ENCODE data around the gene BEST2.

The BEST2 gene

DNA sequence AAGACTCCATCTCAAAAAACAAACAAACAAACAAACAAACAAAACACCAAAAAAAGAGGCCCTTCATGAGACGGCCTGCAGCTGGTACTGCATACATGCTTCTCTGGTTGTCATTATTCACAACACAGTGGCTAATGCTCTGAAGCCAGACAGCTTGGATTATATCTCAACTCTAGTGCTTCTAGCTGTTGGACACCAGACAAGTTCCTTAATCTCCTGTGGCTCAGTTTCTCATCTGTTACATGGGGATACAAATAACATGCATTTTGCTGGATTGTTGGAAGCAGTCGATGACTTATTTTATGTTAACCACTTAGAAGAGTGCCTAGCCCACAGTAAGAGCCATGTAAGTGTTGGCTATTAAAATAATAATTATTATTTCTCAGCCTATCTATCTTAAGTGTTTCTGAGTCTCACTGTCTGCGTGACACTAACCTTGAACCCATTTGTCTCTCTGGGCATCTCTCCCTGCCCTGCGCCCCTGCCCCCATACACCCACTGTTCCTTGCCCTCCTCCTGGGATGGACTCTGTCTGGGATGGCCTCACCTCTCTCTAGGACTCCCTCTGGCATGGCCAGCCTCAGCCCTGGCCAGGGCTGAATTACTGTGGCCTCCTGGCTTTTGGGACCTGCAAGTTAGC is 36.6 kb downstream of the BEST2 start:
- Histone ChIP-seq H3K36me3 (ENCODE audit: control insufficient read depth in 2 of 2, insufficient read depth in 2 of 2, low read length in 2 of 2) (peaks cover 0 to 4% of the 10 kb centered on the region in 2 donors), H3K27me3 (ENCODE audit: control insufficient read depth in 1 of 2, insufficient read depth in 2 of 2, low read length in 2 of 2) (no peaks in the 10 kb centered on the region), H3K9me3 (ENCODE audit: control insufficient read depth in 2 of 2, low read length in 2 of 2) (no peaks in the 10 kb centered on the region), H3K4me1 (ENCODE audit: control insufficient read depth, insufficient read depth, low read length) (peaks cover 56% of the 10 kb centered on the region), H3K9ac (ENCODE audit: low read length in 2 of 2) (peak overlapping the region; percentile 81 to 87), H3K27ac (ENCODE audit: low read length) (peak overlapping the region; percentile 100), H3K4me3 (ENCODE audit: low read length in 2 of 2) (peak overlapping the region; percentile 62 to 100)

DNA sequence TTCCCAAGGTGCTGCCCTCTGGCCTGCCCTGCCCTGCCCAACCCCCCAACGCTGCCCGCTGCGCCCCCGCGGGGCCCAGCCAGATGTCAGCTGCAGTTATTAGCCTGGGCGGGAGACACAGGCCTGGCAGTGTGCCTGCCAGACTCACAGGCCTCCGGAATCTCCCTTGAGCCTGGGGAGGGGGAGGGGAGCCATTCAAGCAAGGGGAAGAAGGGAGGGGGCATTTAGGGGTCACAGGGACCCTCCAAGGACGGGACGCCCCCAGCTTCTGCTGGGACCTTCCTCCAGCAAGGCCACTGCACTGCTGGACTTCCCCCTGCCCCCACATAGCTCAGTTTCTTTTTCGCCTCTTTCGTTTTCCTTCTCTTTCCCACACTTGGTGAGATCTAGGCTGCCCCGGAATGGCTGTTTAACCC is 37.1 kb downstream of the BEST2 start:
- Histone ChIP-seq H3K9me3 (ENCODE audit: control insufficient read depth in 2 of 2, low read length in 2 of 2) (no peaks in the 10 kb centered on the region), H3K4me3 (ENCODE audit: low read length in 2 of 2) (peak overlapping the region; percentile 62 to 100), H3K27ac (ENCODE audit: low read length) (peak overlapping the region; percentile 100), H3K4me1 (ENCODE audit: control insufficient read depth, insufficient read depth, low read length) (peaks cover 53% of the 10 kb centered on the region), H3K36me3 (ENCODE audit: control insufficient read depth in 2 of 2, insufficient read depth in 2 of 2, low read length in 2 of 2) (peaks cover 0 to 4% of the 10 kb centered on the region in 2 donors), H3K27me3 (ENCODE audit: control insufficient read depth in 1 of 2, insufficient read depth in 2 of 2, low read length in 2 of 2) (no peaks in the 10 kb centered on the region), H3K9ac (ENCODE audit: low read length in 2 of 2) (peak overlapping the region; percentile 81 to 87)

DNA sequence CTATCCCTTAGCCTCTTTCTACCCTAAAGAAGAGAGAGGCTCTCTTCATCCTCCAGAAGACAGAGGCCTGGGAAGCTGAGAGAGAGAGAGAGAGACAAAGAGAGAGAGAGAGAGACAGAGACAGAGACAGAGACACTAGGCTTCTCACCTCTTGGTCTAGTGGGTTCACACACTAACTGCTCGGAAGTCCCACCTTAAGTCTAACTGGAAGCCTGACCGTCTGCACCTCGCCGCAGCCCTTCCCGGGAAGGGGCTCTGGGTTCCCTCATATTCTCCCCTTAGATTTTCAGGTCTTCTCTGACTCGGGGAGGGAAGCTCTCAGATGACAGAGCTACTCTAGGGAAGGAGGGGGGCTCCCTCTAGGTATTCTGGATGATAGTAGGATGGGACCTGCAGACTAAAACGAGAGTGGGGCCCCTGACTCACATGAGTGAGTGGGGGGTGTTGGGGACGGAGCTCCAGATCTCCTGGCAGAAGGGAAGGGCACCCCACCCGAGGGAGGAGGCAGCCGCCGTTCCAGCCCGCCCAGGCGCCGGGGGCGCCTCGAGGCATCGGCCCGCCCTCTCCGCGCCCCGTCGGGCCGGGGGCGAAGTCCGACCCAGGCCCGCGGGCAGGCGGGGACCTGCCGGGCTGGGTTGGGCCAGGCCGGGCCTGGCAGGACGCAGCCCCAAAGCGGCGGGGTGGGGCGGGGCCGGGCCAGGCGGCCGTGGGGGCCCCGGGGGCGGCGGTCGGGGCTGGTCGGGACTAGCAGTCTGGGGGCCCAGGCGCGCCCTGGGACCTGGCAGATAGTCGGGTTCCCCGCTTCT is 37.7 kb downstream of the BEST2 start:
- Histone ChIP-seq H3K9ac (ENCODE audit: low read length in 2 of 2) (peak overlapping the region; percentile 81 to 87), H3K9me3 (ENCODE audit: control insufficient read depth in 2 of 2, low read length in 2 of 2) (no peaks in the 10 kb centered on the region), H3K27ac (ENCODE audit: low read length) (peak overlapping the region; percentile 100), H3K4me1 (ENCODE audit: control insufficient read depth, insufficient read depth, low read length) (peaks cover 54% of the 10 kb centered on the region), H3K27me3 (ENCODE audit: control insufficient read depth in 1 of 2, insufficient read depth in 2 of 2, low read length in 2 of 2) (no peaks in the 10 kb centered on the region), H3K4me3 (ENCODE audit: low read length in 2 of 2) (peak overlapping the region; percentile 62 to 100), H3K36me3 (ENCODE audit: control insufficient read depth in 2 of 2, insufficient read depth in 2 of 2, low read length in 2 of 2) (peaks cover 0 to 4% of the 10 kb centered on the region in 2 donors)

DNA sequence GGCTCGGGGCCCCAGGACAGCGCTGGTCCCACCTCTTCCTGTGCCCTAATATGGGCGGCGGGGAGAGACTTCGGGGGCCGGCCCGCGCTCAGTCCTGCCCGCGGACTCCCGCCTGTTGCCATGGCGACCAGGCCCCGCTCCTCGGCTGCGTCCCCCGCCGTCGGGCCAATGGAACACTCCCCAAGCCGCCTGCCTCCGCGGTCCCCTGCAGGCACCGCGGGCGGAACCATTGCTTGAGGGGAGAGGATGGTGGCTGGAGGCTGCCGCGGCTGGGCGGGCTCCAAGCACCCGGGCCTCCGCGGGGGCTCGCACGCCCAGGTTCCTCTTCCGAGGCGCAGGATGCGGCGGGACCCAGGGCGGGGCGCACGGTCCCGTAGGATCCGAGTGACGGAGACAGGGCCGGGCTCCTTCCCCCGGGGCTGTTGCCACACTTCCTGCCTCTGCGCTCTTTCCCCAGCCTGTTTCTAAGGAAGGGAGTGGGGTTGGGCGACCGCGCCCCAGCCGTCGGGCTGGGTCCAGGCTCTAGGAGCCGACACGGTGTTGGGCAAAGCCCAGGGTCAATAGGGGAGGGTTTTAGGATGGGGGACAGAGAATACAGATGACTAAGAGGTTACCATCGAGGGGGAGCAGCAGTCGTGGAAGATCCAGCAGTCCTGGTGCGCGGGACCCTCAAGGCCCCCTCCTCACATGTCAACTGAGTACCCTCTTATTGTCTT is 38.5 kb downstream of the BEST2 start:
- peaks cover 52% of the 10 kb centered on the region for H3K4me1 ChIP-seq (ENCODE audit: control insufficient read depth, insufficient read depth, low read length)
- no peaks in the 10 kb centered on the region for H3K27me3 ChIP-seq (ENCODE audit: control insufficient read depth in 1 of 2, insufficient read depth in 2 of 2, low read length in 2 of 2)
- peaks cover 0 to 4% of the 10 kb centered on the region in 2 donors for H3K36me3 ChIP-seq (ENCODE audit: control insufficient read depth in 2 of 2, insufficient read depth in 2 of 2, low read length in 2 of 2)
- peak overlapping the region; percentile 95 to 99 for H3K9ac ChIP-seq (ENCODE audit: low read length in 2 of 2)
- H3K9me3 ChIP-seq (ENCODE audit: control insufficient read depth in 2 of 2, low read length in 2 of 2), result no peaks in the 10 kb centered on the region
- H3K4me3 ChIP-seq (ENCODE audit: low read length in 2 of 2), result peak overlapping the region; percentile 96 to 100
- peak overlapping the region; percentile 100 for H3K27ac ChIP-seq (ENCODE audit: low read length)

DNA sequence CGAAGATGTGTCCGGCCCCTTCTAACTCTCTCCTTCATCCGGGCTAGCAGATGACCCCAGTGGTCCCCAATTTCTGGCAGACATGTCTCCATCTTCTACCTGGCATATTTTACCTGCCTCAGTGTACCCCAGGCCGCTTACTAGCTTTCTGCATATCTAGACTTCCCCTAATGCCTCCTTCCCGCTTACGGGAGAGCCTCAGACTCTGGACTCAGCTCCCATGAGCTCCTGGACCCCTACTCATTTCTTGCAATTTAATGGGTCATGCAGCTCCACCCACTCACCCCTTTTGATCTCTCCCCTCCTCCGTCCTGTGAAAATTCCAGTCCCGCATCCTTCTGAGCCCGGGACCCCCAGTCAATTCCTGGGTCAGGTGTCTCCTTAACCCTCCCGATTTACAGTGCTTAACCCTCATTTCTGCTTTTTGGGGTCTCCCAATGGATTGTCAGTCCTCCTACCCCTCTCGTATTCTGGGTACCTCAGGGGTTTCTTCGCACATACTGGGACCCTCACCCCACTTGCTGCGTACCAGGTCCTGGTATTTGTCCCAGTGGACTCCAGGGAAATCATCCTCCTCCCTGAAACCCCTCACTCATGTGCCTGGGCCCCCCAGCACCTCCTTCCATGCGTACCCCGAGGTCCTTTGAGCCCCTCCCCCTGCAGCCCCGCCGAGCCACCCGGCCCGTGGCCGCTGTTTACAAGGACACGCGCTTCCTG is 39.2 kb downstream of the BEST2 start:
- peak overlapping the region; percentile 95 to 99 for H3K9ac ChIP-seq (ENCODE audit: low read length in 2 of 2)
- no peaks in the 10 kb centered on the region for H3K9me3 ChIP-seq (ENCODE audit: control insufficient read depth in 2 of 2, low read length in 2 of 2)
- no peaks in the 10 kb centered on the region for H3K27me3 ChIP-seq (ENCODE audit: control insufficient read depth in 1 of 2, insufficient read depth in 2 of 2, low read length in 2 of 2)
- peak overlapping the region; percentile 100 for H3K27ac ChIP-seq (ENCODE audit: low read length)
- peaks cover 46% of the 10 kb centered on the region for H3K4me1 ChIP-seq (ENCODE audit: control insufficient read depth, insufficient read depth, low read length)
- H3K36me3 ChIP-seq (ENCODE audit: control insufficient read depth in 2 of 2, insufficient read depth in 2 of 2, low read length in 2 of 2), result peaks cover 0 to 4% of the 10 kb centered on the region in 2 donors
- H3K4me3 ChIP-seq (ENCODE audit: low read length in 2 of 2), result peak overlapping the region; percentile 96 to 100

DNA sequence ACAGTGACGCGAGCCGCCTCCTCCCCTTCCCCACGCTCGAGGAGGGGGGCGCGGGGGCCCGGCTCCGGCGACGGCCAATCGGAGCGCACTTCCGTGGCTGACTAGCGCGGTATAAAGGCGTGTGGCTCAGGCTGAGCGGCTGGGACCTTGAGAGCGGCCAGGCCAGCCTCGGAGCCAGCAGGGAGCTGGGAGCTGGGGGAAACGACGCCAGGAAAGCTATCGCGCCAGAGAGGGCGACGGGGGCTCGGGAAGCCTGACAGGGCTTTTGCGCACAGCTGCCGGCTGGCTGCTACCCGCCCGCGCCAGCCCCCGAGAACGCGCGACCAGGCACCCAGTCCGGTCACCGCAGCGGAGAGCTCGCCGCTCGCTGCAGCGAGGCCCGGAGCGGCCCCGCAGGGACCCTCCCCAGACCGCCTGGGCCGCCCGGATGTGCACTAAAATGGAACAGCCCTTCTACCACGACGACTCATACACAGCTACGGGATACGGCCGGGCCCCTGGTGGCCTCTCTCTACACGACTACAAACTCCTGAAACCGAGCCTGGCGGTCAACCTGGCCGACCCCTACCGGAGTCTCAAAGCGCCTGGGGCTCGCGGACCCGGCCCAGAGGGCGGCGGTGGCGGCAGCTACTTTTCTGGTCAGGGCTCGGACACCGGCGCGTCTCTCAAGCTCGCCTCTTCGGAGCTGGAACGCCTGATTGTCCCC is 39.9 kb downstream of the BEST2 start, which contains the start of gene JUNB:
Gene JUNB, plus strand, starts transcription at position 142 of the 706 bp plus-strand sequence. Its CDS starts 286 bp downstream, at position 428.
- H3K4me1 ChIP-seq (ENCODE audit: control insufficient read depth, insufficient read depth, low read length), result peaks cover 49% of the 10 kb centered on the region
- H3K27ac ChIP-seq (ENCODE audit: low read length), result peak within 1 kb of the TSS; percentile 100
- H3K9me3 ChIP-seq (ENCODE audit: control insufficient read depth in 2 of 2, low read length in 2 of 2), result no peaks in the 10 kb centered on the region
- peaks cover 0 to 4% of the 10 kb centered on the region in 2 donors for H3K36me3 ChIP-seq (ENCODE audit: control insufficient read depth in 2 of 2, insufficient read depth in 2 of 2, low read length in 2 of 2)
- no peaks in the 10 kb centered on the region for H3K27me3 ChIP-seq (ENCODE audit: control insufficient read depth in 1 of 2, insufficient read depth in 2 of 2, low read length in 2 of 2)
- H3K9ac ChIP-seq (ENCODE audit: low read length in 2 of 2), result peak within 1 kb of the TSS; percentile 97 to 100
- H3K4me3 ChIP-seq (ENCODE audit: low read length in 2 of 2), result peak within 1 kb of the TSS; percentile 97 to 100

DNA sequence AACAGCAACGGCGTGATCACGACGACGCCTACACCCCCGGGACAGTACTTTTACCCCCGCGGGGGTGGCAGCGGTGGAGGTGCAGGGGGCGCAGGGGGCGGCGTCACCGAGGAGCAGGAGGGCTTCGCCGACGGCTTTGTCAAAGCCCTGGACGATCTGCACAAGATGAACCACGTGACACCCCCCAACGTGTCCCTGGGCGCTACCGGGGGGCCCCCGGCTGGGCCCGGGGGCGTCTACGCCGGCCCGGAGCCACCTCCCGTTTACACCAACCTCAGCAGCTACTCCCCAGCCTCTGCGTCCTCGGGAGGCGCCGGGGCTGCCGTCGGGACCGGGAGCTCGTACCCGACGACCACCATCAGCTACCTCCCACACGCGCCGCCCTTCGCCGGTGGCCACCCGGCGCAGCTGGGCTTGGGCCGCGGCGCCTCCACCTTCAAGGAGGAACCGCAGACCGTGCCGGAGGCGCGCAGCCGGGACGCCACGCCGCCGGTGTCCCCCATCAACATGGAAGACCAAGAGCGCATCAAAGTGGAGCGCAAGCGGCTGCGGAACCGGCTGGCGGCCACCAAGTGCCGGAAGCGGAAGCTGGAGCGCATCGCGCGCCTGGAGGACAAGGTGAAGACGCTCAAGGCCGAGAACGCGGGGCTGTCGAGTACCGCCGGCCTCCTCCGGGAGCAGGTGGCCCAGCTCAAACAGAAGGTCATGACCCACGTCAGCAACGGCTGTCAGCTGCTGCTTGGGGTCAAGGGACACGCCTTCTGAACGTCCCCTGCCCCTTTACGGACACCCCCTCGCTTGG is 40.7 kb downstream of the BEST2 start:
- peaks cover 49% of the 10 kb centered on the region for H3K4me1 ChIP-seq (ENCODE audit: control insufficient read depth, insufficient read depth, low read length)

DNA sequence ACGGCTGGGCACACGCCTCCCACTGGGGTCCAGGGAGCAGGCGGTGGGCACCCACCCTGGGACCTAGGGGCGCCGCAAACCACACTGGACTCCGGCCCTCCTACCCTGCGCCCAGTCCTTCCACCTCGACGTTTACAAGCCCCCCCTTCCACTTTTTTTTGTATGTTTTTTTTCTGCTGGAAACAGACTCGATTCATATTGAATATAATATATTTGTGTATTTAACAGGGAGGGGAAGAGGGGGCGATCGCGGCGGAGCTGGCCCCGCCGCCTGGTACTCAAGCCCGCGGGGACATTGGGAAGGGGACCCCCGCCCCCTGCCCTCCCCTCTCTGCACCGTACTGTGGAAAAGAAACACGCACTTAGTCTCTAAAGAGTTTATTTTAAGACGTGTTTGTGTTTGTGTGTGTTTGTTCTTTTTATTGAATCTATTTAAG is 41.3 kb downstream of the BEST2 start:
- H3K4me3 ChIP-seq (ENCODE audit: low read length in 2 of 2), result peak overlapping the region; percentile 97 to 100
- peak overlapping the region; percentile 100 for H3K27ac ChIP-seq (ENCODE audit: low read length)
- H3K9me3 ChIP-seq (ENCODE audit: control insufficient read depth in 2 of 2, low read length in 2 of 2), result no peaks in the 10 kb centered on the region
- H3K27me3 ChIP-seq (ENCODE audit: control insufficient read depth in 1 of 2, insufficient read depth in 2 of 2, low read length in 2 of 2), result no peaks in the 10 kb centered on the region
- H3K36me3 ChIP-seq (ENCODE audit: control insufficient read depth in 2 of 2, insufficient read depth in 2 of 2, low read length in 2 of 2), result peaks cover 2 to 4% of the 10 kb centered on the region in 2 donors
- H3K9ac ChIP-seq (ENCODE audit: low read length in 2 of 2), result peak overlapping the region; percentile 97 to 100
- peaks cover 49% of the 10 kb centered on the region for H3K4me1 ChIP-seq (ENCODE audit: control insufficient read depth, insufficient read depth, low read length)

More for the DNA sequence above, 40.7 kb downstream of the BEST2 start:
- Histone ChIP-seq H3K4me3 (ENCODE audit: low read length in 2 of 2) (peak overlapping the region; percentile 97 to 100), H3K27me3 (ENCODE audit: control insufficient read depth in 1 of 2, insufficient read depth in 2 of 2, low read length in 2 of 2) (no peaks in the 10 kb centered on the region), H3K27ac (ENCODE audit: low read length) (peak overlapping the region; percentile 100), H3K9ac (ENCODE audit: low read length in 2 of 2) (peak overlapping the region; percentile 97 to 100), H3K9me3 (ENCODE audit: control insufficient read depth in 2 of 2, low read length in 2 of 2) (no peaks in the 10 kb centered on the region), H3K36me3 (ENCODE audit: control insufficient read depth in 2 of 2, insufficient read depth in 2 of 2, low read length in 2 of 2) (peaks cover 2 to 4% of the 10 kb centered on the region in 2 donors)
